ENCODE data around the gene NKX6-1.

GRCh38 chr4:84501202-84501503 lies 2.1 kb upstream of the NKX6-1 start:
- TF ChIP-seq CTCF (IDR thresholded peaks at IDR 0.05; ENCODE audit: extremely low read depth in 1 of 2, insufficient read depth in 1 of 2, low read depth in 1 of 2, low read length in 2 of 2) (no peak), POLR2A (IDR thresholded peaks at IDR 0.05; ENCODE audit: low read depth, low read length) (no peak), EZH2 (IDR thresholded peaks at IDR 0.05; ENCODE audit: borderline replicate concordance, low read depth, low read length, severe bottlenecking) (no peak)

Measured in endothelial cell of umbilical vein (primary cell).